Activated CD4-positive, alpha-beta T cell treated with anti-CD3 and anti-CD28 coated beads for 1 hour (primary cell): ENCODE results near the gene ABCB8.

Experiments used
- DNase-seq: peaks from one replicate; pipeline ENCODE4 v3.0.0-alpha.2; 2020

Gene ABCB8

GRCh38 chr7:151088856-151089699 lies 60.8 kb downstream of the ABCB8 start:
- no peak for DNase-seq

- DNase-seq = no peak
Measured at GRCh38 chr7:151089893-151090730, 61.9 kb downstream of the ABCB8 start.

- no peak for DNase-seq
Measured at GRCh38 chr7:151091003-151091402, 62.8 kb downstream of the ABCB8 start.

- DNase-seq = no peak
Measured at GRCh38 chr7:151091431-151091830, 63.2 kb downstream of the ABCB8 start.

GRCh38 chr7:151091988-151092387 lies 63.7 kb downstream of the ABCB8 start:
- DNase-seq = no peak

GRCh38 chr7:151093748-151094147 lies 65.5 kb downstream of the ABCB8 start:
- no peak for DNase-seq

GRCh38 chr7:151094675-151095074 lies 66.4 kb downstream of the ABCB8 start:
- no peak for DNase-seq

GRCh38 chr7:151095123-151095797 lies 67.0 kb downstream of the ABCB8 start:
- DNase-seq = no peak

- no peak for DNase-seq
Measured at GRCh38 chr7:151095828-151096475, 67.7 kb downstream of the ABCB8 start.
